HCT116 (cell line): ENCODE measurements around the gene FYCO1. TPM values are rescaled to one million over a fixed set of nuclear protein-coding genes. Genes with fewer than 3 reads are reported as not detected.

Experiments
- ATAC-seq: fragments of 200-7000 bp; cut with Tn5 transposase; 2 replicates; pipeline ENCODE4 v1.9.1; 2020; ENCODE audit warnings: mild to moderate bottlenecking, moderate library complexity
- BruUV-seq: library from RNA; stranded (reverse); fragments of 400-500 nt; replicated peaks from 2 replicates; lab custom pipeline; 2021; lab: Mats Ljungman, UMichigan
- CTCF ChIA-PET: fragments of 300-600 bp; sonication (Branson Sonifier 250); formaldehyde crosslinking; loops from one replicate; lab custom pipeline; 2021; ENCODE audit warnings: antibody characterized with exemption; lab: Charles Lee
- POLR2A ChIA-PET: fragments of 300-600, 350-600 bp; sonication (Branson Sonifier 250); formaldehyde crosslinking; loops from one replicate; lab custom pipeline; 2021; ENCODE audit warnings: antibody characterized with exemption; lab: Charles Lee
- RAD21 ChIA-PET, 2 experiments: fragments of 300-600 bp; sonication (Branson Sonifier 250); formaldehyde crosslinking; loops; one replicate each; lab custom pipeline; 2023; ENCODE audit warnings: low total read pairs in 2 of 2; ENCODE audit not compliant: uncharacterized antibody in 2 of 2, unreplicated experiment in 2 of 2, low non-redundant PET in 1 of 2; lab: Charles Lee
- DNase-seq: peaks from one replicate; pipeline ENCODE4 v3.0.0-alpha.2; 2010; ENCODE audit warnings: low read depth, low spot score
- H2AFZ ChIP-seq: fragments of 200-600 bp; shearing (Covaris generic), sonication (generic); 2 replicates; pipeline ENCODE4 v1.6.1; 2017; ENCODE audit warnings: low read depth, mixed run types, mixed read lengths, antibody characterized with exemption, low read length; ENCODE audit not compliant: poor library complexity, severe bottlenecking
- H3K27ac ChIP-seq: 2 replicates; pipeline ENCODE4 v1.5.1; 2012; ENCODE audit warnings: low read depth, low read length
- H3K27me3 ChIP-seq: fragments of 200-600 bp; sonication (generic); 2 replicates; pipeline ENCODE4 v1.6.1; 2016; ENCODE audit warnings: mixed run types, low read length, mixed read lengths; ENCODE audit not compliant: insufficient read depth
- H3K36me3 ChIP-seq, 2 experiments: fragments of 200-500 bp in 1 of 2; fragments of 200-600 bp in 1 of 2; sonication (Bioruptor generic) in 1 of 2; sonication (generic) in 1 of 2; 2 replicates each; pipeline versions ENCODE4 v1.5.1 to v1.6.1; 2014 to 2016; ENCODE audit warnings: low read length in 2 of 2, inconsistent platforms in 1 of 2, mixed read lengths in 1 of 2, mixed run types in 1 of 2; ENCODE audit not compliant: insufficient read depth in 2 of 2, control insufficient read depth in 1 of 2
- H3K4me1 ChIP-seq, 2 experiments: fragments of 200-600 bp in 1 of 2; sonication (generic) in 1 of 2; 2 replicates each; pipeline versions ENCODE4 v1.5.1 to v1.6.1; 2012 to 2017; ENCODE audit warnings: low read length in 2 of 2, inconsistent platforms in 1 of 2, mild to moderate bottlenecking in 1 of 2, mixed read lengths in 1 of 2, mixed run types in 1 of 2, moderate library complexity in 1 of 2; ENCODE audit not compliant: insufficient read depth in 2 of 2, control insufficient read depth in 1 of 2
- H3K4me2 ChIP-seq: fragments of 200-600 bp; sonication (generic); 2 replicates; pipeline ENCODE4 v1.6.1; 2017; ENCODE audit warnings: mixed run types, low read length, mixed read lengths
- H3K4me3 ChIP-seq, 2 experiments: fragments of 200-600 bp in 1 of 2; sonication (generic) in 1 of 2; replicated peaks in 1 of 2; 2 replicates each; pipeline ENCODE4 v1.5.1; 2011 to 2016; ENCODE audit warnings: low read length in 2 of 2, control low read depth in 1 of 2, low read depth in 1 of 2, mild to moderate bottlenecking in 1 of 2, mixed read lengths in 1 of 2, mixed run types in 1 of 2
- H3K79me2 ChIP-seq: fragments of 200-600 bp; sonication (generic); 2 replicates; pipeline ENCODE4 v1.6.1; 2017; ENCODE audit warnings: mild to moderate bottlenecking, mixed run types, low read length, moderate library complexity, mixed read lengths; ENCODE audit not compliant: insufficient read depth
- H3K9ac ChIP-seq: fragments of 200-600 bp; sonication (generic); 2 replicates; pipeline ENCODE4 v1.6.1; 2016; ENCODE audit warnings: low read length, mixed read lengths
- H3K9me2 ChIP-seq: fragments of 200-600 bp; sonication (generic), shearing (Covaris generic); 2 replicates; pipeline ENCODE4 v1.6.1; 2017; ENCODE audit warnings: mixed run types, mild to moderate bottlenecking, moderate library complexity; ENCODE audit not compliant: insufficient read depth
- H3K9me3 ChIP-seq, 2 experiments: fragments of 200-500 bp in 1 of 2; fragments of 200-600 bp in 1 of 2; sonication (Bioruptor generic) in 1 of 2; sonication (generic) in 1 of 2; 2 replicates each; pipeline ENCODE4 v1.6.1; 2014 to 2017; ENCODE audit warnings: low read length in 2 of 2, mixed read lengths in 2 of 2, inconsistent platforms in 1 of 2, low read depth in 1 of 2, mild to moderate bottlenecking in 1 of 2, mixed run types in 1 of 2, moderate library complexity in 1 of 2; ENCODE audit not compliant: control insufficient read depth in 1 of 2, insufficient read depth in 1 of 2
- H4K20me1 ChIP-seq: fragments of 200-600 bp; sonication (generic), shearing (Covaris generic); 2 replicates; pipeline ENCODE4 v1.6.1; 2017; ENCODE audit warnings: mixed run types, mild to moderate bottlenecking, moderate library complexity; ENCODE audit not compliant: insufficient read depth
- EZH2 ChIP-seq: fragments of 200-600 bp; sonication (generic); IDR thresholded peaks from 2 replicates; pipeline ENCODE4 v1.6.1; 2017; ENCODE audit warnings: antibody characterized with exemption, mixed run types
- POLR2AphosphoS5 ChIP-seq: IDR thresholded peaks from 2 replicates; pipeline ENCODE4 v1.6.1; 2011; ENCODE audit warnings: mild to moderate bottlenecking, low read depth, low read length, moderate library complexity
- RAD21 ChIP-seq: IDR thresholded peaks from 2 replicates; pipeline ENCODE4 v1.6.1; 2012; ENCODE audit warnings: low read depth, mild to moderate bottlenecking
- intact Hi-C: fragments of 100-400 bp; cut with micrococcal nuclease; formaldehyde crosslinking; loops from 2 replicates; pipeline ENCODE4 v1.10.0; 2022
- total RNA-seq: library from RNA; stranded (reverse); gene quantifications from one replicate; pipeline ENCODE4 v1.2.1, GENCODE V29; 2021; ENCODE audit not compliant: unreplicated experiment
- TF ChIP-seq, protein P1 (sequence below), 3 experiments: fragments of 200-600 bp in 1 of 3; sonication (generic) in 1 of 3; IDR thresholded peaks in 2 of 3; conservative IDR thresholded peaks in 1 of 3; 2 replicates each; pipeline ENCODE4 v1.5.1; 2012 to 2017; ENCODE audit warnings: low read depth in 2 of 3, low read length in 2 of 3, antibody characterized with exemption in 1 of 3, borderline replicate concordance in 1 of 3, control low read depth in 1 of 3, mild to moderate bottlenecking in 1 of 3, mixed read lengths in 1 of 3, mixed run types in 1 of 3, moderate library complexity in 1 of 3; ENCODE audit not compliant: insufficient read depth in 1 of 3
- TF ChIP-seq, protein P2 (sequence below): IDR thresholded peaks from 2 replicates; pipeline ENCODE4 v1.6.1; 2012; ENCODE audit warnings: low read depth

The FYCO1 gene
- total RNA-seq, 1 experiment from 2014 or later, result 15.8 TPM

DNA sequence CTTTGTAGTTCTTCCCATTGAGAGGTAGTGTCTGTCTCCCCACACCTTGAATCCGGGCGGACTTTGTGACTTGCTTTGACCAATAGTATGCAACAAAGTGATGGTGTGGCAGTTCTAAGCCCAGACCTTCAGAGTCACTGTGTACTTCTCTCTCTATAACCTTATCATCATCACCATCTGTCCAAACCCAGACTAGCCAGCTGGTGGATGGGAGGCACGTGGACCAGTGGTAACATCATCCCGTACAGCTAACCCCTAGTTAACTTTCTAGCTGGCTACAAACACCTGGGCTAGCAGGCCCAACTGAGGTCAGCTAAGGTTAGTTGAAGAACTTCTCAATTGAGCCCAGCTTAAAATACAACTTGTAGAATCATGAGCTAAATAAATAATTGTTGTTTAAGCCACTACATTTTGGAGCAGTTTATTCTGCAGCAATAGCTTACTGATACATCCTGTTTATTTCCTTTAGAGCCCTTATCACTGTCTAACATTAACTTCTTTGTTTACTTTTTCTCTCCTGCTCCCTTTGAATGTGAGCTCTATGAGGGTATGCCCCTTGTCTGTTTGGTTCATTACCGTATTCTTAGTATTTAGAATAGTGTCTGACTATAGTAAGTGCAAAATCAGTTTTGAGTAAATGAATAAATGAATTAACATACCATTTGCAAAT lies 120.8 kb downstream of the FYCO1 start:
- no peak overlapping the region for H3K4me3 ChIP-seq
- no peaks in the 10 kb centered on the region for H3K36me3 ChIP-seq
- TF ChIP-seq RAD21, result no peak
- no peak for TF ChIP-seq EZH2
- TF ChIP-seq, protein P1, sequence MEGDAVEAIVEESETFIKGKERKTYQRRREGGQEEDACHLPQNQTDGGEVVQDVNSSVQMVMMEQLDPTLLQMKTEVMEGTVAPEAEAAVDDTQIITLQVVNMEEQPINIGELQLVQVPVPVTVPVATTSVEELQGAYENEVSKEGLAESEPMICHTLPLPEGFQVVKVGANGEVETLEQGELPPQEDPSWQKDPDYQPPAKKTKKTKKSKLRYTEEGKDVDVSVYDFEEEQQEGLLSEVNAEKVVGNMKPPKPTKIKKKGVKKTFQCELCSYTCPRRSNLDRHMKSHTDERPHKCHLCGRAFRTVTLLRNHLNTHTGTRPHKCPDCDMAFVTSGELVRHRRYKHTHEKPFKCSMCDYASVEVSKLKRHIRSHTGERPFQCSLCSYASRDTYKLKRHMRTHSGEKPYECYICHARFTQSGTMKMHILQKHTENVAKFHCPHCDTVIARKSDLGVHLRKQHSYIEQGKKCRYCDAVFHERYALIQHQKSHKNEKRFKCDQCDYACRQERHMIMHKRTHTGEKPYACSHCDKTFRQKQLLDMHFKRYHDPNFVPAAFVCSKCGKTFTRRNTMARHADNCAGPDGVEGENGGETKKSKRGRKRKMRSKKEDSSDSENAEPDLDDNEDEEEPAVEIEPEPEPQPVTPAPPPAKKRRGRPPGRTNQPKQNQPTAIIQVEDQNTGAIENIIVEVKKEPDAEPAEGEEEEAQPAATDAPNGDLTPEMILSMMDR (IDR thresholded peaks at IDR 0.05 in 2 of 3, conservative IDR thresholded peaks at IDR 0.05 in 1 of 3; ENCODE audit: borderline replicate concordance in 1 of 3, insufficient read depth in 1 of 3, low read depth in 2 of 3, low read length in 2 of 3), result no peak
- no peak for TF ChIP-seq POLR2AphosphoS5
- TF ChIP-seq, protein P2, sequence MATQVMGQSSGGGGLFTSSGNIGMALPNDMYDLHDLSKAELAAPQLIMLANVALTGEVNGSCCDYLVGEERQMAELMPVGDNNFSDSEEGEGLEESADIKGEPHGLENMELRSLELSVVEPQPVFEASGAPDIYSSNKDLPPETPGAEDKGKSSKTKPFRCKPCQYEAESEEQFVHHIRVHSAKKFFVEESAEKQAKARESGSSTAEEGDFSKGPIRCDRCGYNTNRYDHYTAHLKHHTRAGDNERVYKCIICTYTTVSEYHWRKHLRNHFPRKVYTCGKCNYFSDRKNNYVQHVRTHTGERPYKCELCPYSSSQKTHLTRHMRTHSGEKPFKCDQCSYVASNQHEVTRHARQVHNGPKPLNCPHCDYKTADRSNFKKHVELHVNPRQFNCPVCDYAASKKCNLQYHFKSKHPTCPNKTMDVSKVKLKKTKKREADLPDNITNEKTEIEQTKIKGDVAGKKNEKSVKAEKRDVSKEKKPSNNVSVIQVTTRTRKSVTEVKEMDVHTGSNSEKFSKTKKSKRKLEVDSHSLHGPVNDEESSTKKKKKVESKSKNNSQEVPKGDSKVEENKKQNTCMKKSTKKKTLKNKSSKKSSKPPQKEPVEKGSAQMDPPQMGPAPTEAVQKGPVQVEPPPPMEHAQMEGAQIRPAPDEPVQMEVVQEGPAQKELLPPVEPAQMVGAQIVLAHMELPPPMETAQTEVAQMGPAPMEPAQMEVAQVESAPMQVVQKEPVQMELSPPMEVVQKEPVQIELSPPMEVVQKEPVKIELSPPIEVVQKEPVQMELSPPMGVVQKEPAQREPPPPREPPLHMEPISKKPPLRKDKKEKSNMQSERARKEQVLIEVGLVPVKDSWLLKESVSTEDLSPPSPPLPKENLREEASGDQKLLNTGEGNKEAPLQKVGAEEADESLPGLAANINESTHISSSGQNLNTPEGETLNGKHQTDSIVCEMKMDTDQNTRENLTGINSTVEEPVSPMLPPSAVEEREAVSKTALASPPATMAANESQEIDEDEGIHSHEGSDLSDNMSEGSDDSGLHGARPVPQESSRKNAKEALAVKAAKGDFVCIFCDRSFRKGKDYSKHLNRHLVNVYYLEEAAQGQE, result no peak
- ATAC-seq (no peak), DNase-seq (no peak)
- intact Hi-C loops, result no loop called here
- ChIA-PET CTCF (no interaction called here), RAD21 (no interaction called here), POLR2A (no interaction called here)
- no TSS peak for BruUV-seq
- no peaks in the 10 kb centered on the region for H3K79me2 ChIP-seq
- no peaks in the 10 kb centered on the region for H3K9me3 ChIP-seq
- H3K9me2 ChIP-seq, result no peaks in the 10 kb centered on the region
- H3K27me3 ChIP-seq, result no peaks in the 10 kb centered on the region
- no peak overlapping the region for H3K27ac ChIP-seq
- no peak overlapping the region for H2AFZ ChIP-seq
- H3K9ac ChIP-seq, result no peak overlapping the region
- H3K4me1 ChIP-seq, result no peaks in the 10 kb centered on the region
- H4K20me1 ChIP-seq, result no peaks in the 10 kb centered on the region
- H3K4me2 ChIP-seq, result no peak overlapping the region
